ENCODE measurements around the gene ACOT13.
"Not testable (repeated sequence)": the region's sequence is repeated elsewhere in the genome, so short reads cannot be mapped to it uniquely, and the experiment has no call there.

The ACOT13 gene

DNA sequence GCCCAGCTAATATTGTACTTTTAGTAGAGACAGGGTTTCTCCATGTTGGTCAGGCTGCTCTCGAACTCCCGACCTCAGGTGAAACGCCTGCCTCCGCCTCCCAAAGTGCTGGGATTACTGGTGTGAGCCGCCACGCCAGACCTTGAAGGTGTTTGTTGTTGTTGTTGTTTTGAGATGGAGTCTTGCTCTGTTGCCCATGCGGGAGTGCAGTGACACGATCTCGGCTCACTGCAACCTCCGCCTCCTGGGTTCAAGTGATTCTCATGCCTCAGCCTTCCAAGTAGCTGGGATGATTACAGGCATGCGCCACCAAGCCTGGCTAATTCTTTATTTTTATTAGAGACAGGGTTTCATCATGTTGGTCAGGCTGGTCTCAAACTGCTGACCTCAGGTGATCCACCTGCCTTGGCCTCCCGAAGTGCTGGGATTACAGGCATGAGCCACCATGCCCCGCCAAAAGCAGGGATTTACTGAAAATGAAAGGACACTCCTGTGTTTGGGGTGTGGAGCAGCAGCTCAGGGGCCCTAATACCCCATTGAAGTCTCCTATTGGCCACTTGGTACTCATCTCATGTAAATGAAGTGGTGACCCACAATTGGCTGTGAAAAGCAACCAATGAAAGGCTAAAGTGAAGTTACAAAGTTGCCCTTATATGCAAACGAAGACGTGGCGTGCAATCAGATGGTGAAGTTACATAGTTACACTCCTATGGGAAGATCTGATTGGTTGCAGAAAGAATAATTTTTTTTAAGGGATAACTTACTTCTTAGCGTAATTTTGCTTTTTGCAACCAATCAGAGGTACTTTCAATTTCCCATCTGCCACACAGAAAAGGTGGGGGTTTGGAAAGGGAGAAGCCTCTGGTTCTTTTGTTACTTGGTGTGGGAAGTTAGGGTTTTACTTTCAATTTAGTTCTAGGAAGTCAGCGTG is 1.5 kb downstream of the ACOT13 start:
- Histone ChIP-seq H3K36me3 (ENCODE audit: insufficient read depth, low read length) (peaks cover 12% of the 10 kb centered on the region; the same call in 1 of the 2 replicates), H3K9me3 (ENCODE audit: control insufficient read depth, insufficient read depth, low read length) (peaks cover 16% of the 10 kb centered on the region), H3K9ac (ENCODE audit: low read depth, low read length) (0 out of 2 replicates have a peak overlapping the region, but pooled peaks have one; percentile 95)
- H3K4me1 ChIP-seq (ENCODE audit: insufficient read depth, low read length), result not testable (repeated sequence)

DNA sequence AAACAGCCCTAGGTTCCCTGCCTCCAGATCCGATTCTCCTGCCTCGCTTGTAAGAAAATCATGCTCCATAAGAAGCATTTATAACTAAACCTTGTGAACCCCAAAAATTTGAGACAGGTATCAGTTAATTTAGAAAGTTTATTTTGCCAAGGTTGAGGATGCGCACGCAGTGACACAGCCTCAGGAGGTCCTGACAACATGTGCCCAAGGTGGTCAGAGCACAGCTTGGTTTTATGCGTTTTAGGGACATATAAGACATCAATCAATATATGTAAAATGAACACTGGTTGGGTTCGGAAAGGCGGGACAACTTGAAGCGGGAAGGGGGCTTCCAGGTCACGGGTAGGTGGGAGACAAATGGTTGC is 2.1 kb downstream of the ACOT13 start:
- no peak overlapping the region for H3K9ac ChIP-seq (ENCODE audit: low read depth, low read length)
- peaks cover 19% of the 10 kb centered on the region for H3K9me3 ChIP-seq (ENCODE audit: control insufficient read depth, insufficient read depth, low read length)
- H3K4me1 ChIP-seq (ENCODE audit: insufficient read depth, low read length), result no peaks in the 10 kb centered on the region
- H3K36me3 ChIP-seq (ENCODE audit: insufficient read depth, low read length), result peaks cover 10% of the 10 kb centered on the region

DNA sequence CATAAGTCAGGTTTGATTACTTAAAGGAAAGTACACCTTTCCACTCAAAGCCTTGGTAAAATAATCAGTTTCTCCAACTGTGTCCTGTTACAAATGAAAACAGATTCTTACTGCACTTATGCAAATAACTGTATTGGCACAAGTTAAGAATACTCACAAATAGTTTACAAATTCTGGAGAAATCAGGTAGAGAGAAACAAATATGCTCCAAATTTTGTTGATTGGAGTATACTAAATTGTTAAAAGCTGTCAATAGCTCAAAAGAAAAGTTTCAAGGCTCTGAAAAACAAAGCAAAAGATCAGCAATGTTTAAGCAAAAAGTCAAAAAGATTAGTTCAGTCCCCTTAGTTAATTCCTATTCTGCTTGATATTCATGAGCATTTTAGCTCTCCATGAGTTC is 3.6 kb downstream of the ACOT13 start:
- H3K9ac ChIP-seq (ENCODE audit: low read depth, low read length); H3K36me3 ChIP-seq (ENCODE audit: insufficient read depth, low read length); H3K4me1 ChIP-seq (ENCODE audit: insufficient read depth, low read length): not testable (repeated sequence)
- peaks cover 25% of the 10 kb centered on the region for H3K9me3 ChIP-seq (ENCODE audit: control insufficient read depth, insufficient read depth, low read length)

DNA sequence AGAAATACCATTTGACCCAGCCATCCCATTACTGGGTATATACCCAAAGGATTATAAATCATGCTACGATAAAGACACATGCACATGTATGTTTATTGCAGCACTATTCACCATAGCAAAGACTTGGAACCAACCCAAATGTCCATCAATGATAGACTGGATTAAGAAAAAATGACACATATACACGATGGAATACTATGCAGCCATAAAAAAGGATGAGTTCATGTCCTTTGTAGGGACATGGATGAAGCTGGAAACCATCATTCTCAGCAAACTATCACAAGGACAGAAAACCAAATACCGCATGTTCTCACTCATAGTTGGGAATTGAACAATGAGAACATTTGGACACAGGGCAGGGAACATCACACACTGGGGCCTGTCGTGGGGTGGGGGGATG is 4.2 kb downstream of the ACOT13 start:
- H3K9ac ChIP-seq (ENCODE audit: low read depth, low read length); H3K36me3 ChIP-seq (ENCODE audit: insufficient read depth, low read length); H3K4me1 ChIP-seq (ENCODE audit: insufficient read depth, low read length): not testable (repeated sequence)
- peaks cover 25% of the 10 kb centered on the region for H3K9me3 ChIP-seq (ENCODE audit: control insufficient read depth, insufficient read depth, low read length)

DNA sequence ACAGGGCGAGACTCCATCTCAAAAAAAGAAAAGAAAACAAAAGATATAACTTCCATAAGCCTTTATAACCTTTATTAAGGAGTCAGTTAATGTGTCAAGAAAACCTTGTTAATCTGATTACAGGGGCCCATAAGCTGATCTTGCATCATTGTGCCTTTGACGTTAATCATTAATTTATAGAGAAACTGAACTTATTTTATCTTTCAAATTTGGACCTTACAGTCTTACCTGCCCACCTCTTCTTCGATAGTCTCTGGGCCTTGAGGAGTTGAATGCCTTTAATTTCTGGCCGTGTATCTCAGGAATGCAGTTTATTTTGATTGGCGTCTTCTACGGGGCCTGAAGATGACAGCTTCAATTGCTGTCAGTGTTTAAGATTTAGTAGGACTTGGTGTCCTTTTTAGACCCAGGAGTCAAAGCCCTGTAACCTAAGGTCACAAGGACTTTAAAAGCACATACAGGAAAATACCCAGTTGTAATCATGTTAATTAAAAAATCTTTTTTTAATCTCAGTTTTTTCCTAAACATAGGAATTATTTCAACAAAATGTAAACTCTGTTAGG is 5.8 kb downstream of the ACOT13 start:
- Histone ChIP-seq H3K9me3 (ENCODE audit: control insufficient read depth, insufficient read depth, low read length) (peaks cover 25% of the 10 kb centered on the region), H3K9ac (ENCODE audit: low read depth, low read length) (no peak overlapping the region), H3K4me1 (ENCODE audit: insufficient read depth, low read length) (no peaks in the 10 kb centered on the region), H3K36me3 (ENCODE audit: insufficient read depth, low read length) (peaks cover 3% of the 10 kb centered on the region; the same call in 1 of the 2 replicates)

DNA sequence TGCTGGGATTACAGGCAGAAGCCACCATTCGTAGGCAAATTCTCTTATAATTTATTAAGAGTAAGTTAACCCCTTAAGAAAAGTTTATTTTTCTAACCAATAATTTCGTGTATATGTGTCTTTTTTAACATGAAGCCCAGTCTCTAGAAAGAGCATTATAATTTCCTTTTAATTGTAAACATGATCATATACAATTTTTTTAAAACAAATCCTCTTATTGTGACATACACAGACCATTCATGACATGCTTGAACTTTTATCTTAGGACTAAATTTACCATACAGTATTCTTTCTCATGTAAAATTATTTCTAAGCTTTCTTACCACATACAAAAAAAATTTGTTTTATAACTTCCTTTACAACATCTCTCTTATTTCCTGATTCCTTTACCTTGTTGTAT is 6.7 kb downstream of the ACOT13 start:
- no peak overlapping the region for H3K9ac ChIP-seq (ENCODE audit: low read depth, low read length)
- no peaks in the 10 kb centered on the region for H3K4me1 ChIP-seq (ENCODE audit: insufficient read depth, low read length)
- peaks cover 25% of the 10 kb centered on the region for H3K9me3 ChIP-seq (ENCODE audit: control insufficient read depth, insufficient read depth, low read length)
- peaks cover 3% of the 10 kb centered on the region; the same call in 1 of the 2 replicates for H3K36me3 ChIP-seq (ENCODE audit: insufficient read depth, low read length)

DNA sequence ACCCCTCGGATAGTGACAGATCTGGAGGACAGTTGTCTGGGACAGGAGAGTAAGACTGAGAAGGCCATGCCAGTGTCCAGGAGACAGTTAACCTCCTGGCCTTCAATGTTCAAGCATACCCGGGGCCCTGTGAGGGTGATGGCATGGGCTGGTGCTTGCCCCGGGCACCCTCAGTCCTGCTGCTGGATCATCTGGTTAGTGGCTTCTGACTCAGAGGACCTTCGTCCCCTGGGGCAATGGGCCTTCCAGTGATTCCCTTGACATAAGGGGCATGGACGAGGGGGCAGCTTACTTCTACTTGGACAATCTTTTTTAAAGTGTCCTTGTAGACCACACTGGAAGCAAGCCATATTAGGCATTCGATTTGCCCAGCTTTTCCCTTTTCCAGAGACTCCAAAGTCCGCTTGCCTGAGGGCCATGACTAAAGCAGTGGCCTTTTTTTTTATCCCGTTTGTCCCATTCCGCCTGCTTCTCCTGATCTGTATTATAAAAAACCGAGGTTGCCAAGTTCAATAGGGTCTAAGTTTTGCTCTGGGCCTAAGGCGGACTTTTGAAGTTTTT is 12.0 kb downstream of the ACOT13 start:
- H3K4me1 ChIP-seq (ENCODE audit: insufficient read depth, low read length); H3K9ac ChIP-seq (ENCODE audit: low read depth, low read length); H3K9me3 ChIP-seq (ENCODE audit: control insufficient read depth, insufficient read depth, low read length); H3K36me3 ChIP-seq (ENCODE audit: insufficient read depth, low read length): not testable (repeated sequence)

DNA sequence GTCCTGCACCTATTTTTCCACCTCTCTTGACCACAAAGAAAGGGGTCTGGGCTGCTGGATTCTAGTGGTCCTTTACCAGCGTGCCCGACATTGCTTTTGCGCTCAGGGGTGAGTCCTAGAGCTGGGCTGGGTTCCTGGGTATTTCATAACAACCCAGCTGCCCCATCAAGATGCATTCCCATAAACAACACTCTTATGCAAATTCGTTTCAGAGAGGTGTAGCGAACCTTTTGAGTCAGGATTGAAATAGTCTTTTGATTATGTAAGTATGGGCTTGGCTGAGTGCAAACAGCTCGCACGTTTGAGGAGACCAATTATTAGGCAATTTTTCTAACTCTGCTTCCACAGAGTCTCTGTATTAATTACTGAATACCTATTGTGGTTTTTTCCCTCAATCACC is 13.7 kb downstream of the ACOT13 start:
- H3K36me3 ChIP-seq (ENCODE audit: insufficient read depth, low read length), result no peaks in the 10 kb centered on the region
- no peaks in the 10 kb centered on the region for H3K9me3 ChIP-seq (ENCODE audit: control insufficient read depth, insufficient read depth, low read length)
- H3K4me1 ChIP-seq (ENCODE audit: insufficient read depth, low read length), result peaks cover 7% of the 10 kb centered on the region
- H3K9ac ChIP-seq (ENCODE audit: low read depth, low read length), result no peak overlapping the region

DNA sequence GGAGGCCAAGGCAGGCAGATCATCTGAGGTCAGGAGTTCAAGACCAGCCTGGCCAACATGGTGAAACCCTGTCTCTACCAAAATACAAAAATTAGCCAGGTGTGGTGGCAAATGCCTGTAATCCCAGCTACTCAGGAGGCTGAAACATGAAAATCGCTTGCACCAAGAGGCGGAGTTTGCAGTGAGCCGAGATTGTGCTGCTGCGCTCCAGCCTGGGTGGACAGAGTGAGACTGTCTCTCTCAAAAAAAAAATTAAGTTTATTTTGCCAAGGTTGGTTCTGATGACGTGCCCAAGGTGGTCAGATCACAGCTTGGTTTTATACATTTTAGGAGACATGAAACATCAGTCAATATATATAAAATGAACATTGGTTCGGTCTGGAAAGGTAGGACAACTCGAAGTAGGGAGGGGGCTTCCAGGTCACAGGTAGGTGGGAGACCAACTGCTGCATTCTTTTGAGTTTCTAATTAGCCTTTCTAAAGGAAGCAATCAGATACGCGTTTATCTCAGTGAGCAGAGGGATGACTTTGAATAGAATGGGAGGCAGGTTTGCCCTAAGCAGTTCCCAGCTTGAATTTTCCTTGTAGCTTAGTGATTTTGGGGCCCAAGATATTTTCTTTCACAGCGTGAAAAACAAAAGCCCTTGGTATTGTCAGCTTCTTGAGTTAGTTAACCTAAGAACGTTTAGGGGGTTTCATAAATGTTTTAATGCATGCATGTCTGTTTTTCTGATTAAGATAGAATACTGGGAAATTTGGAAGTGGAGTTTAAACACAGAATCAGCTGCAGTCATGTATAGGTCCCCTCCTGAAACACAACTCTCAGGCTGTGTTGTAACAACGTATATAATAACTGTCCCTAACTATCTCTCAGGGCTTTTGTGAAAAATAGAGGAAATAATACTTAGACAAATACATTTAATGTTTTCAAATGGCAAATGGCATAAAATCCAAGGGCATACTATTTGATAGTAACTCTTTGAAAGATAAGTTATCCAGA is 16.7 kb downstream of the ACOT13 start:
- H3K9me3 ChIP-seq (ENCODE audit: control insufficient read depth, insufficient read depth, low read length), result no peaks in the 10 kb centered on the region
- peak overlapping the region; percentile 10; the same call in 1 of the 2 replicates for H3K9ac ChIP-seq (ENCODE audit: low read depth, low read length)

DNA sequence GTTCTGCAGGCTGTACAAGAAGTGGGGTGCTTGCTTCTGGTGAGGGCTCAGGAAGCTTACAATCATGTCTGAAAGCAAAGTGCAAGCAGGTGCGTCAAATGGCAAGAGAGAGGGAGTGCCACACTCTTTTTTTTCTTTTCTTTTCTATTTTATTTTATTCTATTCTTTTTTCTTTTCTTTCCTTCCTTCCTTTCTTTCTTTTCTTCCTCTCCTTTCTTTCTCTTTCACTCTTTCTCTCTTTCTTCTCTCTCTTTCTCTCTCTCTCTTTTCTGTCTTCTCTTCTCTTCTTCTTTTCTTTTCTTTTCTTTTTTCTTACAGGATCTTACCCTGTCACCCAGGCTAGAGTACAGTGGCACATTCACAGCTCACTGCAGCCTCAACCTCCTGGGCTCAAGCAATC is 19.5 kb downstream of the ACOT13 start:
- H3K36me3 ChIP-seq (ENCODE audit: insufficient read depth, low read length), result no peaks in the 10 kb centered on the region; the same call in 1 of the 2 replicates
- no peak overlapping the region for H3K9ac ChIP-seq (ENCODE audit: low read depth, low read length)
- no peaks in the 10 kb centered on the region for H3K9me3 ChIP-seq (ENCODE audit: control insufficient read depth, insufficient read depth, low read length)
- peaks cover 12% of the 10 kb centered on the region for H3K4me1 ChIP-seq (ENCODE audit: insufficient read depth, low read length)

More for the DNA sequence above, 16.7 kb downstream of the ACOT13 start:
- peaks cover 7% of the 10 kb centered on the region for H3K4me1 ChIP-seq (ENCODE audit: insufficient read depth, low read length)
- H3K36me3 ChIP-seq (ENCODE audit: insufficient read depth, low read length), result no peaks in the 10 kb centered on the region; the same call in 1 of the 2 replicates

DNA sequence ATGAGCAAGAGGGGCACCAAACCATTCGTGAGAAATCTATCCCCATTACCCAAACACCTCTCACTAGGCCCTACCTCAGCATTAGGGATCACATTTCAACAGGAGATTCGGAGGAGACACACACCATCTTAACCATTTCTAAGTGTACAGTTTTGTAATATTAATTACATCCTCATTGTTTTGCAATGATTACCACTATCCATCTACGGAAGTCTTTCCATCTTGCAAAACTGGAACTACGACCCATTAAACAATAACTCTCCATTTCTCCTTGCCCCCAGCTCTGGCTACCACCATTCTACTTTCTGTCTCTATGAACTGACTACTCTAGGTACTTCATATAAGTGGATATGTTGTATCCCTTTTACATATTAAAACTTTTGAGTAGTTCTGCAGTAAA is 20.1 kb downstream of the ACOT13 start:
- no peaks in the 10 kb centered on the region; the same call in 1 of the 2 replicates for H3K36me3 ChIP-seq (ENCODE audit: insufficient read depth, low read length)
- no peak overlapping the region for H3K9ac ChIP-seq (ENCODE audit: low read depth, low read length)
- peaks cover 12% of the 10 kb centered on the region for H3K4me1 ChIP-seq (ENCODE audit: insufficient read depth, low read length)
- H3K9me3 ChIP-seq (ENCODE audit: control insufficient read depth, insufficient read depth, low read length), result no peaks in the 10 kb centered on the region

DNA sequence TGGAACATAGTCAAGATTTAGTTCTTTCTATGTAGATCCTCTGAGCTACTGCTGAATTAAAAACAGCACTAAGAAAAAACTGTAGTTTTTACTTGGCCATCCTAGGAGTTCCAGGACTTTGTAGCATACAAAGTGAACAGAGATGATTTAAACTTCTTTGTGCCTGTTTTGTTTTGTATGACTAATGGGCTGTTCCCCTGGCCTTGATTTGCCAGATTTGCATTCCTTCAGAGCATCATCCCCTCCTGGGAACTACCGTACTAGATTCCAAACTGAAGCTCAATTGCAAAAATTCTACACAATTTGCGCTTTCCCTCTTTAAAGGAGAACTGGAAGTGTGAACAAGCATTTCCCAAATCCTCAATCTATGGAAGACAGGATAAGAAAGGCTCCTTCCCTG is 23.1 kb downstream of the ACOT13 start:
- H3K9ac ChIP-seq (ENCODE audit: low read depth, low read length), result no peak overlapping the region
- 0 out of 2 replicates have a peak, but pooled peaks cover 5% of the 10 kb centered on the region for H3K4me1 ChIP-seq (ENCODE audit: insufficient read depth, low read length)

DNA sequence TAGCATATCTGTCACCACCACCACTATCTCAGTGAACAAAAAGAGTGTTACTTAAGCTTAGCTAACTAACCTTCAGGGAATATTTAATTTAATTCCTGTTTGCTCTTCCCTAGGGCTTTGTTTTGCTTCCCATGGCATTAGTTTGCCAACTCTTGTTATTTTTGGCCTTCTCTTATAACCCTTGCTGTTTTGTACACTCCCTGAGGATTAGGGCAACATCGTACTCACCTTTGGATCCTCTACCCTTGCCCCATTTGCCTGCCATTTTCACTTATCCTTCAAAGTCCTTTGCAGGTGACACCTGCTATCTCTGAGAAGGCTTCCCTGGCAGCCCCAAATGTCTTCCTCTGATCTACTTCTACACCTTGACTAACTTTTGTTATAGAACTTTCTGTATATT is 23.7 kb downstream of the ACOT13 start:
- Histone ChIP-seq H3K4me1 (ENCODE audit: insufficient read depth, low read length) (0 out of 2 replicates have a peak, but pooled peaks cover 5% of the 10 kb centered on the region), H3K9ac (ENCODE audit: low read depth, low read length) (no peak overlapping the region), H3K36me3 (ENCODE audit: insufficient read depth, low read length) (no peaks in the 10 kb centered on the region; the same call in 1 of the 2 replicates), H3K9me3 (ENCODE audit: control insufficient read depth, insufficient read depth, low read length) (no peaks in the 10 kb centered on the region)

More for the DNA sequence above, 23.1 kb downstream of the ACOT13 start:
- Histone ChIP-seq H3K9me3 (ENCODE audit: control insufficient read depth, insufficient read depth, low read length) (no peaks in the 10 kb centered on the region), H3K36me3 (ENCODE audit: insufficient read depth, low read length) (no peaks in the 10 kb centered on the region; the same call in 1 of the 2 replicates)

DNA sequence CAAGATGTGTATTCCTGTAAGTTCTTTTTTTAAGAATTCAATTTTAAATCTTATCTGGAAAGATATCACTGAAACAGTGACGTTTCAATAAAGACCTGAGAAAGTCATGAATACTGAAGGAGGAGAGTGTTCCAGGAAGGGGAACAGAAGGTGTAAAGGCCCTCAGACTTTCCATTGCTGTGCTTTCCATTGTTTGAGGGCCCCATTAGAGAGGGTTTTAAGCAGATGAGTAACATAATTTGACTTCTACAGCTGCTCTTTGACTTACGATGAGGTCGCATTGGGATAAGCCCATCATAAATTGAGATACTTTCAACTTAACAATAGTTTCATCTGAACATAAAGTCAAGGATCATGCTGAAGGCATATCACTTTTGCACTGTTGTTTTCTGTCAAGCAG is 24.7 kb downstream of the ACOT13 start:
- Histone ChIP-seq H3K9me3 (ENCODE audit: control insufficient read depth, insufficient read depth, low read length) (no peaks in the 10 kb centered on the region), H3K9ac (ENCODE audit: low read depth, low read length) (no peak overlapping the region), H3K36me3 (ENCODE audit: insufficient read depth, low read length) (no peaks in the 10 kb centered on the region), H3K4me1 (ENCODE audit: insufficient read depth, low read length) (0 out of 2 replicates have a peak, but pooled peaks cover 5% of the 10 kb centered on the region)
